Keratinocyte (primary cell): ENCODE results near the gene MYO1D. TPM values are rescaled to one million over a fixed set of nuclear protein-coding genes. Genes with fewer than 3 reads are reported as not detected.

ENCODE experiments used
- DNase-seq: peaks from one replicate; pipeline ENCODE4 v3.0.0-alpha.2; 2011; ENCODE audit warnings: low read depth, missing footprints, low spot score
- FAIRE-seq: peaks from 2 replicates; lab custom pipeline; 2011; peaks lifted over from hg19 to GRCh38; lab: Jason Lieb, UNC
- H2AFZ ChIP-seq: 2 replicates; pipeline ENCODE4 v1.6.0; 2012; ENCODE audit warnings: low read length, control low read depth, inconsistent platforms; ENCODE audit not compliant: control insufficient read depth
- H3K27ac ChIP-seq: 2 replicates; pipeline ENCODE4 v1.5.1; 2011; ENCODE audit warnings: low read length; ENCODE audit not compliant: control insufficient read depth, insufficient read depth
- H3K27me3 ChIP-seq: 3 replicates; pipeline ENCODE4 v1.6.0; 2011; ENCODE audit warnings: low read length; ENCODE audit not compliant: control insufficient read depth, insufficient read depth; ENCODE audit errors: extremely low read depth
- H3K36me3 ChIP-seq, 2 experiments: 2 replicates in 1 of 2; 3 replicates in 1 of 2; pipeline ENCODE4 v1.5.1; 2011; ENCODE audit warnings: low read length in 2 of 2, mild to moderate bottlenecking in 1 of 2; ENCODE audit not compliant: control insufficient read depth in 2 of 2, insufficient read depth in 2 of 2; ENCODE audit errors: extremely low read depth in 1 of 2
- H3K4me1 ChIP-seq: 3 replicates; pipeline ENCODE4 v1.5.1; 2011; ENCODE audit warnings: low read length; ENCODE audit not compliant: control insufficient read depth, insufficient read depth; ENCODE audit errors: extremely low read depth
- H3K4me2 ChIP-seq: 3 replicates; pipeline ENCODE4 v1.6.0; 2011; ENCODE audit warnings: low read depth, low read length; ENCODE audit not compliant: control insufficient read depth, insufficient read depth; ENCODE audit errors: extremely low read depth
- H3K4me3 ChIP-seq, 3 experiments: fragments of 200-600 bp in 1 of 3; sonication (generic) in 1 of 3; 2 replicates in 2 of 3; 3 replicates in 1 of 3; pipeline ENCODE4 v1.5.1; 2011 to 2016; ENCODE audit warnings: low read length in 3 of 3, mild to moderate bottlenecking in 3 of 3, control low read depth in 2 of 3, inconsistent platforms in 1 of 3, low read depth in 1 of 3, mixed read lengths in 1 of 3, mixed run types in 1 of 3, moderate library complexity in 1 of 3; ENCODE audit not compliant: control insufficient read depth in 2 of 3, insufficient read depth in 2 of 3; ENCODE audit errors: extremely low read depth in 1 of 3
- H3K79me2 ChIP-seq: 2 replicates; pipeline ENCODE4 v1.6.0; 2012; ENCODE audit warnings: low read length; ENCODE audit not compliant: control insufficient read depth, insufficient read depth
- H3K9ac ChIP-seq: 3 replicates; pipeline ENCODE4 v1.6.0; 2011; ENCODE audit warnings: low read length; ENCODE audit not compliant: control insufficient read depth, insufficient read depth; ENCODE audit errors: extremely low read depth
- H3K9me1 ChIP-seq: 3 replicates; pipeline ENCODE4 v1.6.0; 2011; ENCODE audit warnings: low read length; ENCODE audit not compliant: control insufficient read depth, insufficient read depth; ENCODE audit errors: extremely low read depth
- H3K9me3 ChIP-seq: 2 replicates; pipeline ENCODE4 v1.5.1; 2012; ENCODE audit warnings: low read depth, low read length; ENCODE audit not compliant: control insufficient read depth
- H4K20me1 ChIP-seq: 3 replicates; pipeline ENCODE4 v1.6.0; 2011; ENCODE audit warnings: low read length; ENCODE audit not compliant: control insufficient read depth, insufficient read depth; ENCODE audit errors: extremely low read depth
- EZH2 ChIP-seq: IDR thresholded peaks from one replicate; pipeline ENCODE4 v1.6.1; 2012; ENCODE audit warnings: inconsistent platforms, mild to moderate bottlenecking, low read length, moderate library complexity
- dilution Hi-C: fragments of 300-500 bp; cut with MboI; formaldehyde crosslinking; loops from one replicate; pipeline ENCODE4 v1.7.0; 2020; ENCODE audit warnings: low sequenced_read_pairs; ENCODE audit not compliant: extremely low pct_ligation_motif_present
- polyA plus RNA-seq, 5 experiments: library from polyadenylated mRNA; depleted of rRNA in 3 of 5; stranded (reverse) in 3 of 5; stranded (forward) in 1 of 5; unstranded in 1 of 5; fragments of >200 nt; gene quantifications; 1 replicate in 1 of 5; 2 replicates in 3 of 5; 3 replicates in 1 of 5; pipeline versions ENCODE4 v1.2.1 to v1.2.3, GENCODE V29; 2011 to 2012; ENCODE audit warnings: missing spikeins in 2 of 5, low read depth in 1 of 5, low replicate concordance in 1 of 5
- TF ChIP-seq, protein P1 (sequence below), 3 experiments: IDR thresholded peaks in 1 of 3; conservative IDR thresholded peaks in 1 of 3; optimal IDR thresholded peaks in 1 of 3; 2 replicates in 2 of 3; 3 replicates in 1 of 3; pipeline versions ENCODE3 to v1.5.1; 2011; ENCODE audit warnings: low read length in 3 of 3, mild to moderate bottlenecking in 3 of 3, moderate library complexity in 2 of 3, control low read depth in 1 of 3, inconsistent platforms in 1 of 3; ENCODE audit not compliant: insufficient read depth in 2 of 3; ENCODE audit errors: extremely low read depth in 1 of 3

The MYO1D gene
- polyA plus RNA-seq, 1 donor (not counting 4 experiments of a cell fraction or from before 2014, with no cell fraction given): 33.7 TPM

DNA sequence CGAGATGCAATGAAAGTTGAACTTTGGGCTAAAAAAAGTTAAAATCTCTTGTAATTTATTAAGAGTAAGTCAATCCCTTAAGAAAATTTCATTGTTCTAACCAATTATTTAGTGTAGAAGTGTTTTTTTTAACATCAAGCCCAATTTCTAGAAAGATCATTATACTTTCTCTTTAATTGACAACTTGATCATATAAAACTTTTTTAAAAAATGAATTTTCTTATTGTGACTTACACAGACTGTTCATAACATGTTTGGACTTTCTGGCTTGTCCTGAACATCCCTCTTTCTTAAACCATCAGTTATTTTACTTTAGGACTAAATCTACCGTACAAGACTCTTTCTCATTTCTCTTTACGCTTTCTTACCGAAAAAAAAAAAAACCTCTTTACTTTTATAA lies 24.8 kb upstream of the MYO1D start:
- no peak overlapping the region for H3K9ac ChIP-seq
- H3K4me1 ChIP-seq: peaks cover 10% of the 10 kb centered on the region
- DNase-seq (no peak), FAIRE-seq (no peak)
- no peaks in the 10 kb centered on the region for H4K20me1 ChIP-seq
- no peaks in the 10 kb centered on the region for H3K36me3 ChIP-seq
- no peaks in the 10 kb centered on the region for H3K9me3 ChIP-seq
- TF ChIP-seq, protein P1, sequence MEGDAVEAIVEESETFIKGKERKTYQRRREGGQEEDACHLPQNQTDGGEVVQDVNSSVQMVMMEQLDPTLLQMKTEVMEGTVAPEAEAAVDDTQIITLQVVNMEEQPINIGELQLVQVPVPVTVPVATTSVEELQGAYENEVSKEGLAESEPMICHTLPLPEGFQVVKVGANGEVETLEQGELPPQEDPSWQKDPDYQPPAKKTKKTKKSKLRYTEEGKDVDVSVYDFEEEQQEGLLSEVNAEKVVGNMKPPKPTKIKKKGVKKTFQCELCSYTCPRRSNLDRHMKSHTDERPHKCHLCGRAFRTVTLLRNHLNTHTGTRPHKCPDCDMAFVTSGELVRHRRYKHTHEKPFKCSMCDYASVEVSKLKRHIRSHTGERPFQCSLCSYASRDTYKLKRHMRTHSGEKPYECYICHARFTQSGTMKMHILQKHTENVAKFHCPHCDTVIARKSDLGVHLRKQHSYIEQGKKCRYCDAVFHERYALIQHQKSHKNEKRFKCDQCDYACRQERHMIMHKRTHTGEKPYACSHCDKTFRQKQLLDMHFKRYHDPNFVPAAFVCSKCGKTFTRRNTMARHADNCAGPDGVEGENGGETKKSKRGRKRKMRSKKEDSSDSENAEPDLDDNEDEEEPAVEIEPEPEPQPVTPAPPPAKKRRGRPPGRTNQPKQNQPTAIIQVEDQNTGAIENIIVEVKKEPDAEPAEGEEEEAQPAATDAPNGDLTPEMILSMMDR (optimal IDR thresholded peaks at IDR 0.05 in 1 of 3, IDR thresholded peaks at IDR 0.05 in 1 of 3, conservative IDR thresholded peaks at IDR 0.05 in 1 of 3; ENCODE audit: extremely low read depth in 1 of 3, insufficient read depth in 2 of 3, low read length in 3 of 3): no peak
- no peak for TF ChIP-seq EZH2
- H3K4me3 ChIP-seq: no peak overlapping the region
- H3K27ac ChIP-seq: no peak overlapping the region
- no peak overlapping the region for H2AFZ ChIP-seq
- H3K4me2 ChIP-seq: no peak overlapping the region
- H3K79me2 ChIP-seq: no peaks in the 10 kb centered on the region
- H3K9me1 ChIP-seq: no peaks in the 10 kb centered on the region
- no peaks in the 10 kb centered on the region for H3K27me3 ChIP-seq
- dilution Hi-C loops: loop anchor here (25.0 kb wide), 1 partner anchor 114 kb away; no protein-coding TSS in a partner anchor

DNA sequence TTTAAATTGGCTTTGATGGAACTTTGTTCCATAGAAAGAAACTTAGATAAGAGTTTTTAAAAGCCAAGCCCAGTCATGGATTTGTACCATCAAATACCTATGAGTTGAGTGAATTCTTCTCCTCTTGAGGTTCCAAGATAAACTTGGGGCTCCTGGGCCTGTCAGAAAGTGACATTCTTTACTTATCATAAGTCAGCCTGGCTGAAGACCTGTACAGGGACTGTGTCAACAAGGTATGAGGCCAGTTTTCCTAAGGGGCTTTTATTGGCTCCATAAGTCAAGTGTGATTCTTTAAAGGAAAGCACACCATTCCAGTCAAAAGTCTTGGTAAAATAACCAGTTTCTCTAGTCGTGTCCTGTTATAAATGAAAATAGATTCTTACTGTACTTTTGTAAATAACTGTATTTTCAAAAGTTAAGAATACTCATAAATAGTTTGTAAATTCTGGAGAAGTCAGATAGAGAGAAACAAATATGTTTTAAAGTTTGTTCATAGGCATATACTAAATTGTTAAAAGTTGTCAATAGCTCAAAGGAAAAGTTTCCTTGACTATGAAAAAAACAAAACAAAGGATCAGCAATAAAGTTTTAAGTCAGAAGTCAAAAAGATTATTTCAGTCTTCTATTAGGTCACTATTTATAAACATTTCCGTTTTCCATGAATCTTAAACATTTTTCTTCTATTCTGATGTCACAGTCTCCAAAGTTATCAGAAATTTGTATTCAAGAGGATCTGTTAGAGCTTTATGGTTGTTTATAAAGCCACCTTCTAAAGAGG lies 22.5 kb upstream of the MYO1D start:
- no peak overlapping the region for H3K9ac ChIP-seq
- no peak for DNase-seq
- H3K4me2 ChIP-seq: no peak overlapping the region
- no peaks in the 10 kb centered on the region for H4K20me1 ChIP-seq
- no peak overlapping the region for H2AFZ ChIP-seq
- no peak overlapping the region for H3K27ac ChIP-seq
- H3K4me1 ChIP-seq: peaks cover 16% of the 10 kb centered on the region
- no peaks in the 10 kb centered on the region for H3K9me3 ChIP-seq
- TF ChIP-seq, protein P1 (optimal IDR thresholded peaks at IDR 0.05 in 1 of 3, IDR thresholded peaks at IDR 0.05 in 1 of 3, conservative IDR thresholded peaks at IDR 0.05 in 1 of 3; ENCODE audit: extremely low read depth in 1 of 3, insufficient read depth in 2 of 3, low read length in 3 of 3): no peak
- no peak for TF ChIP-seq EZH2
- no peaks in the 10 kb centered on the region for H3K27me3 ChIP-seq
- H3K9me1 ChIP-seq: no peaks in the 10 kb centered on the region
- no peak for FAIRE-seq
- dilution Hi-C loops: loop anchor here (25.0 kb wide), 1 partner anchor 112 kb away; no protein-coding TSS in a partner anchor
- no peak overlapping the region for H3K4me3 ChIP-seq
- H3K79me2 ChIP-seq: no peaks in the 10 kb centered on the region
- no peaks in the 10 kb centered on the region for H3K36me3 ChIP-seq
